HCT116 (cell line): ENCODE measurements around the gene FN3KRP. TPM values are rescaled to one million over a fixed set of nuclear protein-coding genes. Genes with fewer than 3 reads are reported as not detected.

Experiments used
- ATAC-seq: fragments of 200-7000 bp; cut with Tn5 transposase; 2 replicates; pipeline ENCODE4 v1.9.1; 2020; ENCODE audit warnings: mild to moderate bottlenecking, moderate library complexity
- BruUV-seq: library from RNA; stranded (reverse); fragments of 400-500 nt; replicated peaks from 2 replicates; lab custom pipeline; 2021; lab: Mats Ljungman, UMichigan
- CTCF ChIA-PET: fragments of 300-600 bp; sonication (Branson Sonifier 250); formaldehyde crosslinking; loops from one replicate; lab custom pipeline; 2021; ENCODE audit warnings: antibody characterized with exemption; lab: Charles Lee
- POLR2A ChIA-PET: fragments of 300-600, 350-600 bp; sonication (Branson Sonifier 250); formaldehyde crosslinking; loops from one replicate; lab custom pipeline; 2021; ENCODE audit warnings: antibody characterized with exemption; lab: Charles Lee
- RAD21 ChIA-PET, 2 experiments: fragments of 300-600 bp; sonication (Branson Sonifier 250); formaldehyde crosslinking; loops; one replicate each; lab custom pipeline; 2023; ENCODE audit warnings: low total read pairs in 2 of 2; ENCODE audit not compliant: uncharacterized antibody in 2 of 2, unreplicated experiment in 2 of 2, low non-redundant PET in 1 of 2; lab: Charles Lee
- DNase-seq: peaks from one replicate; pipeline ENCODE4 v3.0.0-alpha.2; 2010; ENCODE audit warnings: low read depth, low spot score
- H2AFZ ChIP-seq: fragments of 200-600 bp; shearing (Covaris generic), sonication (generic); 2 replicates; pipeline ENCODE4 v1.6.1; 2017; ENCODE audit warnings: low read depth, mixed run types, mixed read lengths, antibody characterized with exemption, low read length; ENCODE audit not compliant: poor library complexity, severe bottlenecking
- H3K27ac ChIP-seq: 2 replicates; pipeline ENCODE4 v1.5.1; 2012; ENCODE audit warnings: low read depth, low read length
- H3K27me3 ChIP-seq: fragments of 200-600 bp; sonication (generic); 2 replicates; pipeline ENCODE4 v1.6.1; 2016; ENCODE audit warnings: mixed run types, low read length, mixed read lengths; ENCODE audit not compliant: insufficient read depth
- H3K36me3 ChIP-seq, 2 experiments: fragments of 200-500 bp in 1 of 2; fragments of 200-600 bp in 1 of 2; sonication (Bioruptor generic) in 1 of 2; sonication (generic) in 1 of 2; 2 replicates each; pipeline versions ENCODE4 v1.5.1 to v1.6.1; 2014 to 2016; ENCODE audit warnings: low read length in 2 of 2, inconsistent platforms in 1 of 2, mixed read lengths in 1 of 2, mixed run types in 1 of 2; ENCODE audit not compliant: insufficient read depth in 2 of 2, control insufficient read depth in 1 of 2
- H3K4me1 ChIP-seq, 2 experiments: fragments of 200-600 bp in 1 of 2; sonication (generic) in 1 of 2; 2 replicates each; pipeline versions ENCODE4 v1.5.1 to v1.6.1; 2012 to 2017; ENCODE audit warnings: low read length in 2 of 2, inconsistent platforms in 1 of 2, mild to moderate bottlenecking in 1 of 2, mixed read lengths in 1 of 2, mixed run types in 1 of 2, moderate library complexity in 1 of 2; ENCODE audit not compliant: insufficient read depth in 2 of 2, control insufficient read depth in 1 of 2
- H3K4me2 ChIP-seq: fragments of 200-600 bp; sonication (generic); 2 replicates; pipeline ENCODE4 v1.6.1; 2017; ENCODE audit warnings: mixed run types, low read length, mixed read lengths
- H3K4me3 ChIP-seq, 2 experiments: fragments of 200-600 bp in 1 of 2; sonication (generic) in 1 of 2; replicated peaks in 1 of 2; 2 replicates each; pipeline ENCODE4 v1.5.1; 2011 to 2016; ENCODE audit warnings: low read length in 2 of 2, control low read depth in 1 of 2, low read depth in 1 of 2, mild to moderate bottlenecking in 1 of 2, mixed read lengths in 1 of 2, mixed run types in 1 of 2
- H3K79me2 ChIP-seq: fragments of 200-600 bp; sonication (generic); 2 replicates; pipeline ENCODE4 v1.6.1; 2017; ENCODE audit warnings: mild to moderate bottlenecking, mixed run types, low read length, moderate library complexity, mixed read lengths; ENCODE audit not compliant: insufficient read depth
- H3K9ac ChIP-seq: fragments of 200-600 bp; sonication (generic); 2 replicates; pipeline ENCODE4 v1.6.1; 2016; ENCODE audit warnings: low read length, mixed read lengths
- H3K9me2 ChIP-seq: fragments of 200-600 bp; sonication (generic), shearing (Covaris generic); 2 replicates; pipeline ENCODE4 v1.6.1; 2017; ENCODE audit warnings: mixed run types, mild to moderate bottlenecking, moderate library complexity; ENCODE audit not compliant: insufficient read depth
- H3K9me3 ChIP-seq, 2 experiments: fragments of 200-500 bp in 1 of 2; fragments of 200-600 bp in 1 of 2; sonication (Bioruptor generic) in 1 of 2; sonication (generic) in 1 of 2; 2 replicates each; pipeline ENCODE4 v1.6.1; 2014 to 2017; ENCODE audit warnings: low read length in 2 of 2, mixed read lengths in 2 of 2, inconsistent platforms in 1 of 2, low read depth in 1 of 2, mild to moderate bottlenecking in 1 of 2, mixed run types in 1 of 2, moderate library complexity in 1 of 2; ENCODE audit not compliant: control insufficient read depth in 1 of 2, insufficient read depth in 1 of 2
- H4K20me1 ChIP-seq: fragments of 200-600 bp; sonication (generic), shearing (Covaris generic); 2 replicates; pipeline ENCODE4 v1.6.1; 2017; ENCODE audit warnings: mixed run types, mild to moderate bottlenecking, moderate library complexity; ENCODE audit not compliant: insufficient read depth
- ELF1 ChIP-seq: IDR thresholded peaks from 2 replicates; pipeline ENCODE4 v1.6.1; 2012; ENCODE audit warnings: low read depth, borderline replicate concordance
- EZH2 ChIP-seq: fragments of 200-600 bp; sonication (generic); IDR thresholded peaks from 2 replicates; pipeline ENCODE4 v1.6.1; 2017; ENCODE audit warnings: antibody characterized with exemption, mixed run types
- FOSL1 ChIP-seq: IDR thresholded peaks from 2 replicates; pipeline ENCODE4 v1.6.1; 2012; ENCODE audit warnings: low read depth
- MAX ChIP-seq: IDR thresholded peaks from 2 replicates; pipeline ENCODE4 v1.6.1; 2012
- POLR2AphosphoS5 ChIP-seq: IDR thresholded peaks from 2 replicates; pipeline ENCODE4 v1.6.1; 2011; ENCODE audit warnings: mild to moderate bottlenecking, low read depth, low read length, moderate library complexity
- RAD21 ChIP-seq: IDR thresholded peaks from 2 replicates; pipeline ENCODE4 v1.6.1; 2012; ENCODE audit warnings: low read depth, mild to moderate bottlenecking
- REST ChIP-seq: IDR thresholded peaks from 2 replicates; pipeline ENCODE4 v1.6.1; 2012; ENCODE audit warnings: low read depth
- SRF ChIP-seq: IDR thresholded peaks from 2 replicates; pipeline ENCODE4 v1.6.1; 2012; ENCODE audit warnings: low read depth
- YY1 ChIP-seq: IDR thresholded peaks from 2 replicates; pipeline ENCODE4 v1.6.1; 2011; ENCODE audit warnings: low read length, low read depth, moderate library complexity, mild to moderate bottlenecking; ENCODE audit not compliant: insufficient replicate concordance; ENCODE audit errors: extremely low read depth
- intact Hi-C: fragments of 100-400 bp; cut with micrococcal nuclease; formaldehyde crosslinking; loops from 2 replicates; pipeline ENCODE4 v1.10.0; 2022
- total RNA-seq: library from RNA; stranded (reverse); gene quantifications from one replicate; pipeline ENCODE4 v1.2.1, GENCODE V29; 2021; ENCODE audit not compliant: unreplicated experiment

The FN3KRP gene
- total RNA-seq, 1 experiment from 2014 or later, result 35.2 TPM

GRCh38 chr17:82696259-82696658 lies 20.2 kb upstream of the FN3KRP start:
- Histone ChIP-seq H3K4me2 (no peak overlapping the region), H2AFZ (no peak overlapping the region), H3K9ac (no peak overlapping the region), H3K4me3 (no peak overlapping the region), H3K9me3 (peaks cover 16 to 24% of the 10 kb centered on the region in 2 experiments; a peak in 3 of 4 replicates), H3K79me2 (no peaks in the 10 kb centered on the region), H3K9me2 (no peaks in the 10 kb centered on the region), H3K27me3 (no peaks in the 10 kb centered on the region), H3K27ac (no peak overlapping the region), H3K4me1 (peaks cover 7 to 11% of the 10 kb centered on the region in 2 experiments; a peak in 2 of 4 replicates), H4K20me1 (no peaks in the 10 kb centered on the region), H3K36me3 (no peaks in the 10 kb centered on the region)
- ChIA-PET RAD21 (no interaction called here), POLR2A (no interaction called here), CTCF (no interaction called here)
- no peak for TF ChIP-seq EZH2
- TF ChIP-seq ELF1, result no peak
- no peak for TF ChIP-seq POLR2AphosphoS5
- no TSS peak for BruUV-seq
- intact Hi-C loops, result no loop called here
- ATAC-seq, result no peak
- no peak for DNase-seq

GRCh38 chr17:82696916-82697807 lies 19.3 kb upstream of the FN3KRP start:
- intact Hi-C loops, result no loop called here
- DNase-seq (no peak), ATAC-seq (no peak)
- ChIA-PET CTCF (no interaction called here), POLR2A (no interaction called here), RAD21 (no interaction called here)
- TF ChIP-seq YY1 (no peak), SRF (no peak), ELF1 (no peak), REST (no peak), RAD21 (no peak), MAX (no peak), FOSL1 (no peak)
- H3K9ac ChIP-seq, result no peak overlapping the region
- peak overlapping the region; percentile 59 to 62 for H3K4me3 ChIP-seq
- H3K36me3 ChIP-seq, result no peaks in the 10 kb centered on the region
- peaks cover 16 to 24% of the 10 kb centered on the region in 2 experiments; a peak in 3 of 4 replicates for H3K9me3 ChIP-seq
- H3K4me1 ChIP-seq, result peaks cover 7 to 11% of the 10 kb centered on the region in 2 experiments; a peak in 2 of 4 replicates
- BruUV-seq, result no TSS peak
- H2AFZ ChIP-seq, result no peak overlapping the region
- H3K27me3 ChIP-seq, result no peaks in the 10 kb centered on the region
- H3K9me2 ChIP-seq, result no peaks in the 10 kb centered on the region
- H4K20me1 ChIP-seq, result no peaks in the 10 kb centered on the region
- no peaks in the 10 kb centered on the region for H3K79me2 ChIP-seq
- no peak overlapping the region; the same call in 1 of the 2 replicates for H3K27ac ChIP-seq
- H3K4me2 ChIP-seq, result peak overlapping the region; percentile 74
